WTC11 (cell line): ENCODE data around the gene CAMK2A. TPM values are rescaled to one million over a fixed set of nuclear protein-coding genes. Genes with fewer than 3 reads are reported as not detected.

Experiments used
- ATAC-seq: fragments of 200-7000 bp; cut with Tn5 transposase; 2 replicates; pipeline ENCODE4 v1.10.0; 2021; ENCODE audit warnings: mild to moderate bottlenecking, moderate library complexity
- CTCF ChIA-PET: fragments of 300-600 bp; sonication (Branson Sonifier 250); formaldehyde crosslinking; loops from one replicate; lab custom pipeline; 2021; ENCODE audit warnings: antibody characterized with exemption; lab: Charles Lee
- POLR2A ChIA-PET: fragments of 350-600 bp; sonication (Branson Sonifier 250); formaldehyde crosslinking; loops from one replicate; lab custom pipeline; 2021; ENCODE audit warnings: antibody characterized with exemption; lab: Charles Lee
- DNase-seq: peaks from one replicate; pipeline ENCODE4 v3.0.0; 2021; ENCODE audit warnings: low spot score
- H3K27ac Mint-ChIP-seq: 2 replicates; pipeline ENCODE4 v1.8.0; 2021; ENCODE audit warnings: mixed read lengths
- H3K27me3 Mint-ChIP-seq: 2 replicates; pipeline ENCODE4 v1.8.0; 2021; ENCODE audit warnings: low read depth, mild to moderate bottlenecking, moderate library complexity, mixed read lengths
- H3K36me3 Mint-ChIP-seq: 2 replicates; pipeline ENCODE4 v1.8.0; 2021; ENCODE audit warnings: mixed read lengths
- H3K4me1 Mint-ChIP-seq: 2 replicates; pipeline ENCODE4 v1.8.0; 2022; ENCODE audit warnings: mixed read lengths
- H3K4me3 Mint-ChIP-seq: 2 replicates; pipeline ENCODE4 v1.8.0; 2021; ENCODE audit warnings: mild to moderate bottlenecking, moderate library complexity, mixed read lengths
- H3K9me3 Mint-ChIP-seq: 2 replicates; pipeline ENCODE4 v1.8.0; 2021; ENCODE audit warnings: mixed read lengths
- AFF4 ChIP-seq: sonication (generic); formaldehyde crosslinking; IDR thresholded peaks from 2 replicates; pipeline ENCODE4 v1.8.1; 2023; ENCODE audit warnings: mild to moderate bottlenecking, missing genetic modification reagents, borderline replicate concordance
- ATF3 ChIP-seq: sonication (generic); formaldehyde crosslinking; conservative IDR thresholded peaks from 2 replicates; pipeline ENCODE4 v1.8.1; 2022; ENCODE audit warnings: mild to moderate bottlenecking, missing genetic modification reagents
- ATF6 ChIP-seq: sonication (generic); formaldehyde crosslinking; IDR thresholded peaks from 2 replicates; pipeline ENCODE4 v1.8.1; 2023; ENCODE audit warnings: mild to moderate bottlenecking, missing genetic modification reagents
- E2F1 ChIP-seq: sonication (generic); formaldehyde crosslinking; IDR thresholded peaks from 2 replicates; pipeline ENCODE4 v1.8.0; 2022; ENCODE audit warnings: mild to moderate bottlenecking, missing genetic modification reagents
- EMX1 ChIP-seq: fragments of 250-450 bp; sonication (Bioruptor Pico); IDR thresholded peaks from 2 replicates; pipeline ENCODE4 v1.8.0; 2021; ENCODE audit warnings: mild to moderate bottlenecking
- GRHL2 ChIP-seq: fragments of 250-450 bp; sonication (Bioruptor Pico); IDR thresholded peaks from 2 replicates; pipeline ENCODE4 v1.8.0; 2022; ENCODE audit warnings: mild to moderate bottlenecking, moderate library complexity; ENCODE audit not compliant: insufficient replicate concordance, severe bottlenecking
- GTF2I ChIP-seq: fragments of 250-450 bp; sonication (Bioruptor Pico); conservative IDR thresholded peaks from 2 replicates; pipeline ENCODE4 v1.4.0; 2021; ENCODE audit warnings: mild to moderate bottlenecking
- MAX ChIP-seq: sonication (generic); formaldehyde crosslinking; IDR thresholded peaks from 2 replicates; pipeline ENCODE4 v1.8.0; 2022; ENCODE audit warnings: mild to moderate bottlenecking, missing genetic modification reagents
- MLX ChIP-seq: sonication (generic); formaldehyde crosslinking; IDR thresholded peaks from 2 replicates; pipeline ENCODE4 v1.8.1; 2023; ENCODE audit warnings: mild to moderate bottlenecking, missing genetic modification reagents, moderate library complexity
- MYBL2 ChIP-seq: sonication (generic); formaldehyde crosslinking; IDR thresholded peaks from 2 replicates; pipeline ENCODE4 v1.8.1; 2023; ENCODE audit warnings: mild to moderate bottlenecking, moderate library complexity, missing genetic modification reagents
- ZNF121 ChIP-seq: sonication (generic); formaldehyde crosslinking; IDR thresholded peaks from 2 replicates; pipeline ENCODE4 v1.8.0; 2023; ENCODE audit warnings: missing genetic modification reagents
- ZNF263 ChIP-seq: sonication (generic); formaldehyde crosslinking; IDR thresholded peaks from 2 replicates; pipeline ENCODE4 v1.8.1; 2022; ENCODE audit warnings: low read depth, mild to moderate bottlenecking, moderate library complexity, missing genetic modification reagents
- ZNF281 ChIP-seq: sonication (generic); formaldehyde crosslinking; IDR thresholded peaks from 2 replicates; pipeline ENCODE4 v1.8.0; 2023; ENCODE audit warnings: mild to moderate bottlenecking, missing genetic modification reagents
- ZNF416 ChIP-seq: fragments of 250-450 bp; sonication (Bioruptor Pico); IDR thresholded peaks from 2 replicates; pipeline ENCODE4 v1.9.0; 2021; ENCODE audit warnings: mild to moderate bottlenecking, inconsistent platforms
- ZNF423 ChIP-seq: fragments of 250-450 bp; sonication (Bioruptor Pico); IDR thresholded peaks from 2 replicates; pipeline ENCODE4 v2.1.2; 2022; ENCODE audit warnings: mild to moderate bottlenecking, moderate library complexity
- total RNA-seq: library from RNA; stranded (reverse); gene quantifications from 3 replicates; pipeline ENCODE4 v1.2.3, GENCODE V29; 2021

Gene CAMK2A
- total RNA-seq, 1 experiment from 2014 or later = 0.13 TPM

- TF ChIP-seq ATF3 (CRISPR knock-in tag) = no peak
- no peak for TF ChIP-seq ZNF263 (CRISPR knock-in tag)
- no peak for TF ChIP-seq ZNF416 (CRISPR knock-in tag)
Observed at GRCh38 chr5:150177721-150178120, 111.9 kb downstream of the CAMK2A start (continued).

- no peak for ATAC-seq
- H3K9me3 Mint-ChIP-seq = no peaks in the 10 kb centered on the region
- no peaks in the 10 kb centered on the region for H3K36me3 Mint-ChIP-seq
- peaks cover 27% of the 10 kb centered on the region for H3K27me3 Mint-ChIP-seq
- ChIA-PET POLR2A (no interaction called here), CTCF (interaction anchor here (0.6 to 2.2 kb wide), 14 partner anchors 14 to 234 kb away, joined by 3 to 22 read pairs (median 4); partner anchors contain the start of genes PDGFRB and SLC6A7)
- no peak for DNase-seq
- H3K4me3 Mint-ChIP-seq = no peak overlapping the region
- H3K27ac Mint-ChIP-seq = no peak overlapping the region
- no peaks in the 10 kb centered on the region for H3K4me1 Mint-ChIP-seq
- TF ChIP-seq GRHL2 (CRISPR knock-in tag) (no peak), ATF3 (CRISPR knock-in tag) (no peak), ATF6 (no peak), MYBL2 (no peak), MAX (CRISPR knock-in tag) (no peak), ZNF121 (CRISPR knock-in tag) (no peak), ZNF423 (CRISPR knock-in tag) (no peak), MLX (CRISPR knock-in tag) (no peak), AFF4 (CRISPR knock-in tag) (no peak), EMX1 (no peak), ZNF281 (CRISPR knock-in tag) (no peak), GTF2I (no peak), E2F1 (CRISPR knock-in tag) (no peak)
Observed at GRCh38 chr5:150176745-150177477, 112.7 kb downstream of the CAMK2A start.
